Activated T-helper 9 cell treated with anti-CD3 and anti-CD28 coated beads, Interleukin-2, amount 50 U/mL, for 16 hours (primary cell): Measurements from ENCODE around the gene CBARP.
"Not testable (repeated sequence)": the region's sequence is repeated elsewhere in the genome, so short reads cannot be mapped to it uniquely, and the experiment has no call there.

ENCODE experiments used
- DNase-seq: peaks from one replicate; pipeline ENCODE4 v3.0.0-alpha.2; 2020; ENCODE audit warnings: low read depth

CBARP gene

GRCh38 chr19:1213391-1214286, 24.2 kb downstream of the CBARP start:
- DNase-seq = no peak

DNA sequence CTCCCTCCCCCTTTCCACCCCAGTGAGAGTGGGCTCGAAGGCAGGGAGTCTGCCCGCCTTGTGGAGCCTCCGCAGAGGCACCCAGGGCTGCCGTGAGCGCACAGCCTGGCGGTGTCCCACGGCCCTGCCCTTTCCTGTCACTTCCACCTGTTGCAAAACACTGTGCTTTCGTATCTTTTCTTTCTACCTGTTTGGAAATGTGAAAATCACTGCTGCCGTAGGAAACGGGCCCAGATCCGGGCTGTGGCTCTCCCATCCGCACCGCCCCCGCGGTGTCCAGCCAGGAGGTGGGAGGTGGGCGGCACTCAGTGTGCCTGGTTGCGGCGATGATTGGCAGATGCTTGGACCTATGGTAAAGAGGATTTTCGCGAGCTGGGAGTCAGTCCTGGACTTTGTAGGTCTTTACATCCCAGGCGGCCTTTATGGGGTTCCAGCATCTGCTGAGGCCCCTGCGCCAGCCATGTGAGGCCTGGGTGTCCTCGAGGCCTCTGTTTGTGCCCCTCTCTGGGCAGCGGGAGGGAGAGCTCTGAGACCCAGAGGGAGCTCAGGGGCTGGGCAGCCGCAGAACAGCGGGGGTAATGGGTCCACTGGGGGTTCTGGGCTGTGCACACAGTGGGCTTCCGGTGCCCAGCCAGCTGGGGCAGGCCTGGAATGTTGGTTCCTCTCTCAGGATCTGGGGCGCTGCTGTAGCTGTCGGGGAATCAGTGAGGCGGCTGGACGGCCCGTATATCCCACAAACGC, 26.1 kb downstream of the CBARP start:
- DNase-seq = no peak

DNA sequence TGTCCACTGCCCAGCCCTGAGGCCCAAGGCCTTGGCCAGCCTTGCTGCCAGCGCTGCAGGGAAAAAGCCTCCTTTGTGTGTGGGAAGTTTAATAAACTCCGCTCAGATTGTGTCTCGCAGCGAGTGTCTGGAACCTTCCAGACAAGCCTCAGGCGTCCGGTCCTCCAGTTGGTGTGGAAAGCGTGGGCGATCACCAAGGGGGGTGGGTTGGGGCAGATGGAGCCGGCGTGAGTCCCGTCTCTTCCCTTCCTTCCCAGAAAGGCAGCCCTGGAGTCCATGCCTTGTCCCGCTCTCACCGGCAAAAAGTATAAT, 27.6 kb downstream of the CBARP start:
- DNase-seq = no peak

- not testable (repeated sequence) for DNase-seq
Observed at GRCh38 chr19:1208830-1209229, 29.0 kb downstream of the CBARP start.

DNA sequence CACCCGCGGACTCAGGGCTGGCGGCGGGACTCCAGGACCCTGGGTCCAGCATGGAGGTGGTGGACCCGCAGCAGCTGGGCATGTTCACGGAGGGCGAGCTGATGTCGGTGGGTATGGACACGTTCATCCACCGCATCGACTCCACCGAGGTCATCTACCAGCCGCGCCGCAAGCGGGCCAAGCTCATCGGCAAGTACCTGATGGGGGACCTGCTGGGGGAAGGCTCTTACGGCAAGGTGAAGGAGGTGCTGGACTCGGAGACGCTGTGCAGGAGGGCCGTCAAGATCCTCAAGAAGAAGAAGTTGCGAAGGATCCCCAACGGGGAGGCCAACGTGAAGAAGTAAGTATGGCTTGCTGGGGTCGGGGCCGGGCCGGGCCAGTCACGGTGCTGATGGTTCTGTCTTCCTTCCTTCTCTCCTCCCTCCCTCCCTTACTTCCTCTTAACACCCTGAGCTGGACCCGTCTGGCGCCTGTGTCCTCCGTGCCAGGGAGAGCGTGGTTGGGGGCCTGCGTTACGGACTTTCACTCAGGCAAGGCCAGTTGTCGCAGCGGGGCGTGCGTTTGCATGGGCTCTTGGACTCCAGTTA, 30.8 kb downstream of the CBARP start:
- no peak for DNase-seq

- DNase-seq = no peak
Observed at GRCh38 chr19:1206150-1206863, 31.5 kb downstream of the CBARP start.

- DNase-seq = peak; percentile 100
Observed at GRCh38 chr19:1205114-1206099, 32.4 kb downstream of the CBARP start, which contains the start of gene STK11. STK11 (plus strand) TSS chr19:1205778; CDS start chr19:1206914, 1,136 bp downstream.

DNA sequence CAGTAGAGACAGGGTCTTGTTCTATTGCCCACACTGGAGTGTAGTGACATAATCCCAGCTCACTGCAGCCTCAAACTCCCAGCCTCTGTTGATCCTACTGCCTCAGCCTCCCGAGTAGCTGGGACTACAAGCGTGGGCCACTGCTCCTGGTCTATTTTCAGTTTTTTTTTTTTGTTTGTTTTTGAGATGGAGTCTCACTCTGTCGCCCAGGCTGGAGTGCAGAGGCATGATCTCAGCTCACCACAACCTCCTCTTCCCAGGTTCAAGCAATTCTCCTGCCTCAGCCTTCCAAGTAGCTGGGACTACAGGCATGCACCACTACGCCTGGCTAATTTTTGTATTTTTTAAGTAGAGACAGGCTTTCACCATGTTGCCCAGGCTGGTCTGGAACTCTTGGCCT, 37.2 kb downstream of the CBARP start:
- DNase-seq = not testable (repeated sequence)

GRCh38 chr19:1199531-1199930, 38.3 kb downstream of the CBARP start:
- DNase-seq = no peak

- peak; percentile 32 for DNase-seq
Observed at GRCh38 chr19:1189419-1189818, 48.4 kb downstream of the CBARP start.

GRCh38 chr19:1183543-1184172, 54.1 kb downstream of the CBARP start:
- DNase-seq = no peak

DNA sequence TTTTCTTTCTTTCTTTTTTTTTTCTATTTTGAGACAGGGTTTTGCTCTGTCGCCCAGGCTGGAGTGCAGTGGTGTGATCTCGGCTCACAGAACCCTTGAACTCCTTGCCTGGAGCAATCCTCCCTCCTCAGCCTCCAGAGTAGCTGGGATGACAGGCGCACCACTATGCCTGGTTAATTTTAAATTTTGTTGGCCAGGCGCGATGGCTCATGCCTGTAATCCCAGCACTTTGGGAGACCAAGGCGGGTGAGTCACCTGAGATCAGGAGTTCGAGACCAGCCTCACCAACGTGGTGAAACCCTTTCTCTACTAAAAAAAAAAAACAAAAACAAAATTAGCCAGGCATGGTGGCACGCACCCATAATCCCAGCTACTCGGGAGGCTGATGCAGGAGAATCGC, 55.1 kb downstream of the CBARP start:
- no peak for DNase-seq

- no peak for DNase-seq
Observed at GRCh38 chr19:1182068-1182467, 55.7 kb downstream of the CBARP start.

GRCh38 chr19:1181606-1182005, 56.2 kb downstream of the CBARP start:
- DNase-seq = no peak
